Uterus (tissue), 2 donors: ENCODE data around the gene TIAM1.

Experiments used
- CTCF ChIP-seq, 4 experiments: fragments of 200-600 bp in 2 of 4; fragments of 450-650 bp in 2 of 4; sonication (generic) in 2 of 4; IDR thresholded peaks; one replicate each; pipeline ENCODE4 v1.5.1; 2016 to 2019; ENCODE audit warnings: antibody characterized with exemption in 4 of 4, mild to moderate bottlenecking in 2 of 4, moderate library complexity in 1 of 4
- POLR2A ChIP-seq, 2 donors: fragments of 450-650 bp; IDR thresholded peaks; one replicate each; pipeline ENCODE4 v1.6.1; 2016; ENCODE audit warnings: antibody characterized with exemption in 2 of 2, mild to moderate bottlenecking in 1 of 2, moderate library complexity in 1 of 2

- TF ChIP-seq CTCF (IDR thresholded peaks at IDR 0.05) (no peak), POLR2A (IDR thresholded peaks at IDR 0.05) (no peak)
Measured at GRCh38 chr21:31142600-31142999, 201.5 kb downstream of the TIAM1 start.
